ENCODE measurements around the gene SYDE1. TPM values are rescaled to one million over a fixed set of nuclear protein-coding genes. Genes with fewer than 3 reads are reported as not detected.

The SYDE1 gene
- total and polyA plus RNA-seq, 2 experiments from 2014 or later: 4.1 to 21.4 TPM

GRCh38 chr19:15114153-15114540 is 6.9 kb downstream of the SYDE1 start:
- H3K36me3 Mint-ChIP-seq (ENCODE audit: low read depth): peaks cover 78% of the 10 kb centered on the region
- Histone ChIP-seq H3K4me3 (no peak overlapping the region), H3K27me3 (ENCODE audit: insufficient read depth) (no peaks in the 10 kb centered on the region)

GRCh38 chr19:15115080-15115479 is 7.9 kb downstream of the SYDE1 start:
- peaks cover 84% of the 10 kb centered on the region for H3K36me3 Mint-ChIP-seq (ENCODE audit: low read depth)
- Histone ChIP-seq H4K20me1 (replicated peaks; ENCODE audit: insufficient read depth) (peaks cover 4% of the 10 kb centered on the region; the same call in 1 of the 2 replicates), H2AFZ (no peak overlapping the region), H3F3A (replicated peaks; ENCODE audit: low read depth) (peaks cover 6% of the 10 kb centered on the region; the same call in 1 of the 2 replicates), H3K36me3 (ENCODE audit: insufficient read depth) (peaks cover 32% of the 10 kb centered on the region), H3K4me3 (no peak overlapping the region), H3K9me2 (ENCODE audit: insufficient read depth) (no peaks in the 10 kb centered on the region), H3K27ac (ENCODE audit: low read depth) (no peak overlapping the region), H3K4me1 (ENCODE audit: insufficient read depth) (no peaks in the 10 kb centered on the region), H3K4me2 (no peak overlapping the region), H3K27me3 (ENCODE audit: insufficient read depth) (no peaks in the 10 kb centered on the region), H3K79me2 (replicated peaks; ENCODE audit: insufficient read depth) (no peaks in the 10 kb centered on the region)
- peaks cover 8% of the 10 kb centered on the region for H3K27me3 Mint-ChIP-seq (ENCODE audit: insufficient read depth, low read depth, poor library complexity)
- no peak overlapping the region for H3K27ac Mint-ChIP-seq
- DNase-seq (ENCODE audit: low spot score) (no peak), ATAC-seq (no peak)
- H3K9me3 Mint-ChIP-seq: no peaks in the 10 kb centered on the region; the same call in 2 of the 3 replicates
- TF ChIP-seq, protein P1, sequence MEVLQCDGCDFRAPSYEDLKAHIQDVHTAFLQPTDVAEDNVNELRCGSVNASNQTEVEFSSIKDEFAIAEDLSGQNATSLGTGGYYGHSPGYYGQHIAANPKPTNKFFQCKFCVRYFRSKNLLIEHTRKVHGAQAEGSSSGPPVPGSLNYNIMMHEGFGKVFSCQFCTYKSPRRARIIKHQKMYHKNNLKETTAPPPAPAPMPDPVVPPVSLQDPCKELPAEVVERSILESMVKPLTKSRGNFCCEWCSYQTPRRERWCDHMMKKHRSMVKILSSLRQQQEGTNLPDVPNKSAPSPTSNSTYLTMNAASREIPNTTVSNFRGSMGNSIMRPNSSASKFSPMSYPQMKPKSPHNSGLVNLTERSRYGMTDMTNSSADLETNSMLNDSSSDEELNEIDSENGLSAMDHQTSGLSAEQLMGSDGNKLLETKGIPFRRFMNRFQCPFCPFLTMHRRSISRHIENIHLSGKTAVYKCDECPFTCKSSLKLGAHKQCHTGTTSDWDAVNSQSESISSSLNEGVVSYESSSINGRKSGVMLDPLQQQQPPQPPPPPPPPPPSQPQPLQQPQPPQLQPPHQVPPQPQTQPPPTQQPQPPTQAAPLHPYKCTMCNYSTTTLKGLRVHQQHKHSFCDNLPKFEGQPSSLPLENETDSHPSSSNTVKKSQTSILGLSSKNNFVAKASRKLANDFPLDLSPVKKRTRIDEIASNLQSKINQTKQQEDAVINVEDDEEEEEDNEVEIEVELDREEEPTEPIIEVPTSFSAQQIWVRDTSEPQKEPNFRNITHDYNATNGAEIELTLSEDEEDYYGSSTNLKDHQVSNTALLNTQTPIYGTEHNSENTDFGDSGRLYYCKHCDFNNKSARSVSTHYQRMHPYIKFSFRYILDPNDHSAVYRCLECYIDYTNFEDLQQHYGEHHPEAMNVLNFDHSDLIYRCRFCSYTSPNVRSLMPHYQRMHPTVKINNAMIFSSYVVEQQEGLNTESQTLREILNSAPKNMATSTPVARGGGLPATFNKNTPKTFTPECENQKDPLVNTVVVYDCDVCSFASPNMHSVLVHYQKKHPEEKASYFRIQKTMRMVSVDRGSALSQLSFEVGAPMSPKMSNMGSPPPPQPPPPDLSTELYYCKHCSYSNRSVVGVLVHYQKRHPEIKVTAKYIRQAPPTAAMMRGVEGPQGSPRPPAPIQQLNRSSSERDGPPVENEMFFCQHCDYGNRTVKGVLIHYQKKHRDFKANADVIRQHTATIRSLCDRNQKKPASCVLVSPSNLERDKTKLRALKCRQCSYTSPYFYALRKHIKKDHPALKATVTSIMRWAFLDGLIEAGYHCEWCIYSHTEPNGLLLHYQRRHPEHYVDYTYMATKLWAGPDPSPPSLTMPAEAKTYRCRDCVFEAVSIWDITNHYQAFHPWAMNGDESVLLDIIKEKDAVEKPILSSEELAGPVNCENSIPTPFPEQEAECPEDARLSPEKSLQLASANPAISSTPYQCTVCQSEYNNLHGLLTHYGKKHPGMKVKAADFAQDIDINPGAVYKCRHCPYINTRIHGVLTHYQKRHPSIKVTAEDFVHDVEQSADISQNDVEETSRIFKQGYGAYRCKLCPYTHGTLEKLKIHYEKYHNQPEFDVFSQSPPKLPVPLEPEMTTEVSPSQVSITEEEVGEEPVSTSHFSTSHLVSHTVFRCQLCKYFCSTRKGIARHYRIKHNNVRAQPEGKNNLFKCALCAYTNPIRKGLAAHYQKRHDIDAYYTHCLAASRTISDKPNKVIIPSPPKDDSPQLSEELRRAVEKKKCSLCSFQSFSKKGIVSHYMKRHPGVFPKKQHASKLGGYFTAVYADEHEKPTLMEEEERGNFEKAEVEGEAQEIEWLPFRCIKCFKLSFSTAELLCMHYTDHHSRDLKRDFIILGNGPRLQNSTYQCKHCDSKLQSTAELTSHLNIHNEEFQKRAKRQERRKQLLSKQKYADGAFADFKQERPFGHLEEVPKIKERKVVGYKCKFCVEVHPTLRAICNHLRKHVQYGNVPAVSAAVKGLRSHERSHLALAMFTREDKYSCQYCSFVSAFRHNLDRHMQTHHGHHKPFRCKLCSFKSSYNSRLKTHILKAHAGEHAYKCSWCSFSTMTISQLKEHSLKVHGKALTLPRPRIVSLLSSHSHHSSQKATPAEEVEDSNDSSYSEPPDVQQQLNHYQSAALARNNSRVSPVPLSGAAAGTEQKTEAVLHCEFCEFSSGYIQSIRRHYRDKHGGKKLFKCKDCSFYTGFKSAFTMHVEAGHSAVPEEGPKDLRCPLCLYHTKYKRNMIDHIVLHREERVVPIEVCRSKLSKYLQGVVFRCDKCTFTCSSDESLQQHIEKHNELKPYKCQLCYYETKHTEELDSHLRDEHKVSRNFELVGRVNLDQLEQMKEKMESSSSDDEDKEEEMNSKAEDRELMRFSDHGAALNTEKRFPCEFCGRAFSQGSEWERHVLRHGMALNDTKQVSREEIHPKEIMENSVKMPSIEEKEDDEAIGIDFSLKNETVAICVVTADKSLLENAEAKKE (CRISPR knock-in tag; IDR thresholded peaks at IDR 0.05): no peak
- no peak for TF ChIP-seq CREB1 (CRISPR knock-in tag; IDR thresholded peaks at IDR 0.05; ENCODE audit: low read depth)
- TF ChIP-seq POLR2AphosphoS5 (IDR thresholded peaks at IDR 0.05; ENCODE audit: low read depth): no peak
- no peak for TF ChIP-seq JUNB (IDR thresholded peaks at IDR 0.05; ENCODE audit: unreplicated experiment)
- no peak for TF ChIP-seq ZNF331 (CRISPR knock-in tag; IDR thresholded peaks at IDR 0.05; ENCODE audit: low read depth)
- TF ChIP-seq ETS1 (IDR thresholded peaks at IDR 0.05): no peak
- no peak for TF ChIP-seq EZH2phosphoT487 (IDR thresholded peaks at IDR 0.05; ENCODE audit: unreplicated experiment)
- no peak for TF ChIP-seq ZNF114 (CRISPR knock-in tag; IDR thresholded peaks at IDR 0.05)
- no peak for TF ChIP-seq NANOG (IDR thresholded peaks at IDR 0.05; ENCODE audit: borderline replicate concordance)
- no peak overlapping the region for H3K4me3 Mint-ChIP-seq
- no peaks in the 10 kb centered on the region; the same call in 2 of the 3 replicates for H3K4me1 Mint-ChIP-seq

More at GRCh38 chr19:15114153-15114540, 6.9 kb downstream of the SYDE1 start:
- peaks cover 6% of the 10 kb centered on the region; the same call in 1 of the 2 replicates for H3F3A ChIP-seq (replicated peaks; ENCODE audit: low read depth)
- no peak overlapping the region for H3K4me2 ChIP-seq
- TF ChIP-seq EZH2phosphoT487 (IDR thresholded peaks at IDR 0.05; ENCODE audit: unreplicated experiment): no peak
- no peak overlapping the region for H3K27ac Mint-ChIP-seq
- no peak for DNase-seq (ENCODE audit: low spot score)
- H4K20me1 ChIP-seq (replicated peaks; ENCODE audit: insufficient read depth): peaks cover 4% of the 10 kb centered on the region; the same call in 1 of the 2 replicates
- no peak overlapping the region for H3K27ac ChIP-seq (ENCODE audit: low read depth)
- peaks cover 11% of the 10 kb centered on the region for H3K27me3 Mint-ChIP-seq (ENCODE audit: insufficient read depth, low read depth, poor library complexity)
- H3K4me3 Mint-ChIP-seq: no peak overlapping the region; the same call in 2 of the 3 replicates
- ATAC-seq: no peak
- H3K36me3 ChIP-seq (ENCODE audit: insufficient read depth): peaks cover 26% of the 10 kb centered on the region
- H3K4me1 ChIP-seq (ENCODE audit: insufficient read depth): no peaks in the 10 kb centered on the region
- no peaks in the 10 kb centered on the region for H3K9me3 Mint-ChIP-seq
- no peaks in the 10 kb centered on the region for H3K9me2 ChIP-seq (ENCODE audit: insufficient read depth)
- H3K4me1 Mint-ChIP-seq: no peaks in the 10 kb centered on the region; the same call in 2 of the 3 replicates
- no peak overlapping the region for H2AFZ ChIP-seq
- no peaks in the 10 kb centered on the region for H3K79me2 ChIP-seq (replicated peaks; ENCODE audit: insufficient read depth)
